A549 (cell line): Measurements from ENCODE around the gene DGKH. TPM values are rescaled to one million over a fixed set of nuclear protein-coding genes. Genes with fewer than 3 reads are reported as not detected.
A peak's percentile ranks its signal among the peaks of the same experiment; 100 is the strongest.
"Not testable (repeated sequence)": the region's sequence is repeated elsewhere in the genome, so short reads cannot be mapped to it uniquely, and the experiment has no call there.

Experiments used
- ATAC-seq, 2 experiments: fragments of 200-7000 bp in 1 of 2; fragments of >200 bp in 1 of 2; cut with Nextera tagmentation in 1 of 2; cut with Tn5 transposase in 1 of 2; 3 replicates each; pipeline versions ENCODE4 v1.8.0 to v1.9.1; 2018 to 2020; ENCODE audit warnings: mild to moderate bottlenecking in 1 of 2, moderate library complexity in 1 of 2
- CTCF ChIA-PET: fragments of 300-600 bp; sonication (Branson Sonifier 250); formaldehyde crosslinking; extraction: SDS; loops from one replicate; lab custom pipeline; 2021; ENCODE audit warnings: antibody characterized with exemption, inconsistent platforms; lab: Yijun Ruan, JAX
- POLR2A ChIA-PET: fragments of 350-600 bp; formaldehyde crosslinking; extraction: SDS; loops from one replicate; lab custom pipeline; 2021; ENCODE audit warnings: antibody characterized with exemption, inconsistent platforms; lab: Yijun Ruan, JAX
- DNase-seq, 2 experiments: peaks; one replicate each; pipeline versions ENCODE4 v3.0.0 to v3.0.0-alpha.2; 2011 to 2016; ENCODE audit warnings: low read depth in 1 of 2, low spot score in 1 of 2
- FAIRE-seq: peaks from 2 replicates; lab custom pipeline; 2011; peaks lifted over from hg19 to GRCh38; lab: Jason Lieb, UNC
- H3K27ac ChIP-seq, 2 experiments: fragments of >200 bp; sonication (Bioruptor Twin); formaldehyde crosslinking; 3 replicates each; pipeline ENCODE4 v1.5.1; 2016 to 2017
- H3K4me1 ChIP-seq: fragments of >200 bp; sonication (Bioruptor Twin); formaldehyde crosslinking; 3 replicates; pipeline ENCODE4 v1.6.1; 2016
- H3K4me2 ChIP-seq: fragments of >200 bp; sonication (Bioruptor Twin); formaldehyde crosslinking; 3 replicates; pipeline ENCODE4 v1.6.1; 2016
- H3K4me3 ChIP-seq: fragments of >200 bp; sonication (Bioruptor Twin); formaldehyde crosslinking; 3 replicates; pipeline ENCODE4 v1.5.1; 2016
- H3K9me3 ChIP-seq: fragments of >200 bp; sonication (Bioruptor Twin); formaldehyde crosslinking; 3 replicates; pipeline ENCODE4 v1.6.1; 2016
- ATOH8 ChIP-seq: fragments of 250-450 bp; sonication (Bioruptor Pico); IDR thresholded peaks from 2 replicates; pipeline ENCODE4 v1.5.0; 2020; ENCODE audit warnings: low read depth, mild to moderate bottlenecking, moderate library complexity
- BHLHE40 ChIP-seq: IDR thresholded peaks from 2 replicates; pipeline ENCODE4 v1.6.1; 2012; ENCODE audit warnings: low read depth, low read length, inconsistent platforms
- CBX2 ChIP-seq: fragments of 200-600 bp; sonication (generic); IDR thresholded peaks from 2 replicates; pipeline ENCODE4 v1.6.1; 2016; ENCODE audit warnings: low read depth, mild to moderate bottlenecking, borderline replicate concordance
- CEBPB ChIP-seq, 2 experiments: fragments of >200 bp in 1 of 2; sonication (Bioruptor Twin) in 1 of 2; formaldehyde crosslinking in 1 of 2; IDR thresholded peaks; 2 replicates each; pipeline ENCODE4 v1.6.1; 2012 to 2016
- CHD2 ChIP-seq: fragments of 150-350 bp; IDR thresholded peaks from 2 replicates; pipeline ENCODE4 v1.6.1; 2014; ENCODE audit warnings: low read length; ENCODE audit not compliant: partially characterized antibody
- CTCF ChIP-seq: fragments of >200 bp; sonication (Bioruptor Twin); formaldehyde crosslinking; IDR thresholded peaks from 3 replicates; pipeline ENCODE4 v1.5.1; 2016
- EHF ChIP-seq: fragments of 250-450 bp; sonication (Bioruptor Pico); IDR thresholded peaks from 2 replicates; pipeline ENCODE4 v1.5.0; 2020; ENCODE audit warnings: mild to moderate bottlenecking
- ELK1 ChIP-seq: fragments of 150-350 bp; IDR thresholded peaks from 2 replicates; pipeline ENCODE4 v1.6.1; 2014; ENCODE audit warnings: low read depth, mild to moderate bottlenecking, low read length
- ESRRA ChIP-seq: fragments of 150-350 bp; IDR thresholded peaks from 2 replicates; pipeline ENCODE4 v1.6.1; 2014; ENCODE audit warnings: mild to moderate bottlenecking, low read length, borderline replicate concordance
- FOXS1 ChIP-seq: fragments of 250-450 bp; sonication (Bioruptor Pico); IDR thresholded peaks from 2 replicates; pipeline ENCODE4 v1.5.0; 2020; ENCODE audit warnings: mild to moderate bottlenecking, moderate library complexity
- GATA3 ChIP-seq: IDR thresholded peaks from 2 replicates; pipeline ENCODE4 v1.6.1; 2012; ENCODE audit warnings: borderline replicate concordance
- HDAC2 ChIP-seq: fragments of 200-600 bp; sonication (generic); IDR thresholded peaks from 2 replicates; pipeline ENCODE4 v1.6.1; 2016
- HMGXB4 ChIP-seq: fragments of 250-450 bp; sonication (Bioruptor Pico); IDR thresholded peaks from 2 replicates; pipeline ENCODE4 v1.5.0; 2021; ENCODE audit warnings: mild to moderate bottlenecking, moderate library complexity, borderline replicate concordance
- HOXA7 ChIP-seq: fragments of 250-450 bp; sonication (Bioruptor Pico); IDR thresholded peaks from 2 replicates; pipeline ENCODE4 v1.5.0; 2020; ENCODE audit warnings: mild to moderate bottlenecking, moderate library complexity
- JUN ChIP-seq, 2 experiments: fragments of >200 bp; sonication (Bioruptor Twin); formaldehyde crosslinking; IDR thresholded peaks; 2 replicates in 1 of 2; 3 replicates in 1 of 2; pipeline ENCODE4 v1.6.1; 2016 to 2017
- JUNB ChIP-seq: fragments of >200 bp; sonication (Bioruptor Twin); formaldehyde crosslinking; IDR thresholded peaks from 2 replicates; pipeline ENCODE4 v1.6.1; 2016
- KDM5A ChIP-seq: fragments of 200-600 bp; sonication (generic); IDR thresholded peaks from 2 replicates; pipeline ENCODE4 v1.6.1; 2016; ENCODE audit warnings: antibody characterized with exemption, mild to moderate bottlenecking
- PBX3 ChIP-seq: IDR thresholded peaks from 2 replicates; pipeline ENCODE4 v1.6.1; 2012
- RAD21 ChIP-seq, 2 experiments: fragments of >200 bp in 1 of 2; sonication (Bioruptor Twin) in 1 of 2; formaldehyde crosslinking in 1 of 2; IDR thresholded peaks in 1 of 2; conservative IDR thresholded peaks in 1 of 2; 2 replicates in 1 of 2; 3 replicates in 1 of 2; pipeline ENCODE4 v1.6.1; 2012 to 2018; ENCODE audit warnings: inconsistent platforms in 1 of 2
- RARB ChIP-seq: fragments of 250-450 bp; sonication (Bioruptor Pico); IDR thresholded peaks from 2 replicates; pipeline ENCODE4 v1.8.0; 2021; ENCODE audit warnings: mild to moderate bottlenecking, moderate library complexity
- TP53 ChIP-seq: fragments of 250-450 bp; sonication (Bioruptor Pico); IDR thresholded peaks from 2 replicates; pipeline ENCODE4 v1.5.0; 2021; ENCODE audit warnings: mild to moderate bottlenecking, moderate library complexity
- USF2 ChIP-seq: fragments of 450-650 bp; IDR thresholded peaks from 2 replicates; pipeline ENCODE4 v1.6.1; 2014; ENCODE audit warnings: antibody characterized with exemption
- WGBS: methylation state at CpG from one replicate; pipeline ENCODE4 v1.1.6; 2017; ENCODE audit errors: missing lambda C conversion rate; 5-methylcytosine and 5-hydroxymethylcytosine counted together
- polyA plus RNA-seq, 4 experiments: library from polyadenylated mRNA; depleted of rRNA in 3 of 4; stranded (reverse); fragments of >200 nt; fragmentation: RNase III in 1 of 4; extraction: RNeasy Plus Mini Kit Qiagen cat#74134 plus additional on column Dnase treatment in 1 of 4; gene quantifications; 2 replicates in 3 of 4; 3 replicates in 1 of 4; pipeline ENCODE4 v1.2.3, GENCODE V29; 2011 to 2017

The DGKH gene
- polyA plus RNA-seq, 2 of the 4 experiments (the other 2 are of a cell fraction) = 3.8 to 6.7 TPM

- H3K27ac ChIP-seq, H3K4me3 ChIP-seq, ATAC-seq, FAIRE-seq, H3K4me2 ChIP-seq, DNase-seq, H3K9me3 ChIP-seq, POLR2A ChIA-PET: not testable (repeated sequence)
- WGBS = 79% methylated on average over 5 of the region's 5 CpGs
- CTCF ChIA-PET = interaction anchor here (0.9 kb wide), 1 partner anchor 11 kb away, joined by 3 read pairs; no protein-coding TSS in a partner anchor
- peaks cover 22% of the 10 kb centered on the region for H3K4me1 ChIP-seq
These were observed 178.3 kb downstream of the DGKH start for GRCh38 chr13:42226759-42227158.

GRCh38 chr13:42228527-42228926 lies 180.1 kb downstream of the DGKH start:
- FAIRE-seq = no peak
- Histone ChIP-seq H3K4me1 (peaks cover 22% of the 10 kb centered on the region), H3K4me3 (no peak overlapping the region), H3K27ac (peak overlapping the region in 1 of 2 experiments; percentile 57; a peak in 2 of 6 replicates), H3K4me2 (peak overlapping the region; percentile 74)
- ATAC-seq = no peak
- no peak for DNase-seq
- POLR2A ChIA-PET = no interaction called here
- CTCF ChIA-PET = no interaction called here
- 86% methylated on average over 1 of the region's 1 CpG for WGBS
- TF ChIP-seq RARB (CRISPR knock-in tag) (no peak), KDM5A (no peak), GATA3 (no peak), HMGXB4 (CRISPR knock-in tag) (no peak), TP53 (CRISPR knock-in tag) (no peak), JUNB (no peak), USF2 (no peak), CHD2 (no peak), CTCF (no peak), FOXS1 (no peak), RAD21 (conservative IDR thresholded peaks at IDR 0.05 in 1 of 2, IDR thresholded peaks at IDR 0.05 in 1 of 2) (no peak), EHF (CRISPR knock-in tag) (no peak), CBX2 (no peak), ELK1 (no peak), PBX3 (no peak), HDAC2 (no peak)
- TF ChIP-seq, all 56 proteins: peak for 0
- no peaks in the 10 kb centered on the region for H3K9me3 ChIP-seq

GRCh38 chr13:42229287-42229686 lies 180.8 kb downstream of the DGKH start:
- ChIA-PET CTCF (no interaction called here), POLR2A (no interaction called here)
- Histone ChIP-seq H3K27ac (peak overlapping the region; percentile 57 to 65; a peak in 4 of 6 replicates), H3K4me1 (peaks cover 22% of the 10 kb centered on the region), H3K4me2 (peak overlapping the region; percentile 74), H3K9me3 (no peaks in the 10 kb centered on the region), H3K4me3 (no peak overlapping the region)
- no peak for ATAC-seq
- DNase-seq = no peak
- FAIRE-seq = no peak
- WGBS = 5% methylated on average over 3 of the region's 3 CpGs
- no peak for TF ChIP-seq ATOH8
- no peak for TF ChIP-seq HOXA7
- TF ChIP-seq ELK1 = no peak
- TF ChIP-seq BHLHE40 = no peak
- TF ChIP-seq CEBPB (IDR thresholded peaks at IDR 0.05) = peak; percentile 40 to 74; a peak in 3 of 4 replicates
- TF ChIP-seq ESRRA = no peak
- no peak for TF ChIP-seq JUN (IDR thresholded peaks at IDR 0.05)
- TF ChIP-seq, all 56 proteins: peak for 1
